Measurements from ENCODE around the gene RAB7A. TPM values are rescaled to one million over a fixed set of nuclear protein-coding genes. Genes with fewer than 3 reads are reported as not detected.
"Not testable (repeated sequence)": the region's sequence is repeated elsewhere in the genome, so short reads cannot be mapped to it uniquely, and the experiment has no call there.

RAB7A gene
- total RNA-seq, 1 experiment from 2014 or later, result 172 TPM

DNA sequence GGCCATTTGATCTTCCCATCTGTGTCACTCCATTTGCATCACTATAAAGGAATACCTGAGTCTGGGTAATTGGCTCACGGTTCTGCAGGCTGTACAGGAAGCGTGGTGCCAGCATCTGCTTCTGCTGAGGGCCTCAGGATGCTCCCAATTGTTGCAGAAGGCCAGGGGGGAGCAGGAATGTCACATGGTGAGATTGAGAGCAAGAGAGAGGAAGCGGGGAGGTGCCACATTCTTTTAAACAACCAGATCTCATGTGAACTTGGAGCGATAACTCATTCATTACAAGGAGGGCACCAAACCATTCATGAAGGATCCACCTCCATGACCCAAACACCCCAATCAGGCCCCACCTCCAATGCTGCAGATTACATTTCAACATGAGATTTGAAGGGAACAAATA is 13.1 kb upstream of the RAB7A start:
- ChIA-PET POLR2A (no interaction called here), CTCF (no interaction called here)
- no peak overlapping the region for H3K4me3 Mint-ChIP-seq (ENCODE audit: unreplicated experiment)
- DNase-seq (ENCODE audit: unreplicated experiment), result no peak
- no peak overlapping the region for H3K27ac Mint-ChIP-seq (ENCODE audit: low read depth, unreplicated experiment)
- H3K36me3 Mint-ChIP-seq (ENCODE audit: insufficient read depth, unreplicated experiment), result peaks cover 4% of the 10 kb centered on the region
- H3K27me3 Mint-ChIP-seq (ENCODE audit: insufficient read depth, unreplicated experiment), result no peaks in the 10 kb centered on the region
- H3K4me1 Mint-ChIP-seq (ENCODE audit: insufficient read depth, unreplicated experiment), result no peaks in the 10 kb centered on the region
- no peaks in the 10 kb centered on the region for H3K9me3 Mint-ChIP-seq (ENCODE audit: unreplicated experiment)
- intact Hi-C loops (cut with micrococcal nuclease), result no loop called here
- BruUV-seq (replicated peaks), result no TSS peak
- TF ChIP-seq, protein P1, sequence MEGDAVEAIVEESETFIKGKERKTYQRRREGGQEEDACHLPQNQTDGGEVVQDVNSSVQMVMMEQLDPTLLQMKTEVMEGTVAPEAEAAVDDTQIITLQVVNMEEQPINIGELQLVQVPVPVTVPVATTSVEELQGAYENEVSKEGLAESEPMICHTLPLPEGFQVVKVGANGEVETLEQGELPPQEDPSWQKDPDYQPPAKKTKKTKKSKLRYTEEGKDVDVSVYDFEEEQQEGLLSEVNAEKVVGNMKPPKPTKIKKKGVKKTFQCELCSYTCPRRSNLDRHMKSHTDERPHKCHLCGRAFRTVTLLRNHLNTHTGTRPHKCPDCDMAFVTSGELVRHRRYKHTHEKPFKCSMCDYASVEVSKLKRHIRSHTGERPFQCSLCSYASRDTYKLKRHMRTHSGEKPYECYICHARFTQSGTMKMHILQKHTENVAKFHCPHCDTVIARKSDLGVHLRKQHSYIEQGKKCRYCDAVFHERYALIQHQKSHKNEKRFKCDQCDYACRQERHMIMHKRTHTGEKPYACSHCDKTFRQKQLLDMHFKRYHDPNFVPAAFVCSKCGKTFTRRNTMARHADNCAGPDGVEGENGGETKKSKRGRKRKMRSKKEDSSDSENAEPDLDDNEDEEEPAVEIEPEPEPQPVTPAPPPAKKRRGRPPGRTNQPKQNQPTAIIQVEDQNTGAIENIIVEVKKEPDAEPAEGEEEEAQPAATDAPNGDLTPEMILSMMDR (IDR thresholded peaks at IDR 0.05; ENCODE audit: unreplicated experiment), result no peak

DNA sequence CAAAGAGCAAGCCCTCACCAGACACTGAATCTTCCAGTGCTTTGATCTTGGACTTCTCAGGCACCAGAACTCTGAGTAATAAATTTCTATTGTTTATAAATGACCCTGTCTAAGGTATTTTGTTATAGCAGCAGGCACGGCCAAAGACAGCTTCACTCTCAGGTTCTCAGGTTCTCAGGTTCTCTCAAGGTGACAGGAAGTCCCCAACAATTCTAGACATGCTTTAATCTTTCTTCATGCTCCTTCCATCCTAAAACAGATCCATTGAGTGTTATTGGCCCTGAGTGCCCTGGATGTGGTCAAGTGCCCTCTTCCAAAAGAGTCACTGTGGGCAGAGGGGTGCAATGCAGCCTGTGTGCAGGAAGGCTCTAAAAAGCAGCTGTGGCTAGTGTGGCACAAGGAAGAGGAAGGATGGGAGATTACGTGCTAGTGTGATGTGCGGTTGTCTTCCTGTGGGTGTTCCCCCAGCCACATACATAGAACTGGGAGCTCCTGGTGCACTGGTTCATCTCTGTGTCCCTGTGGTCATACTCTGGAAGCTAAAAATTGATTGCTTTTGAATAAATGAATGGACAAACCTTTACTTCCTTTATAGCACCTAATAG is 11.0 kb upstream of the RAB7A start:
- no peaks in the 10 kb centered on the region for H3K4me1 Mint-ChIP-seq (ENCODE audit: insufficient read depth, unreplicated experiment)

DNA sequence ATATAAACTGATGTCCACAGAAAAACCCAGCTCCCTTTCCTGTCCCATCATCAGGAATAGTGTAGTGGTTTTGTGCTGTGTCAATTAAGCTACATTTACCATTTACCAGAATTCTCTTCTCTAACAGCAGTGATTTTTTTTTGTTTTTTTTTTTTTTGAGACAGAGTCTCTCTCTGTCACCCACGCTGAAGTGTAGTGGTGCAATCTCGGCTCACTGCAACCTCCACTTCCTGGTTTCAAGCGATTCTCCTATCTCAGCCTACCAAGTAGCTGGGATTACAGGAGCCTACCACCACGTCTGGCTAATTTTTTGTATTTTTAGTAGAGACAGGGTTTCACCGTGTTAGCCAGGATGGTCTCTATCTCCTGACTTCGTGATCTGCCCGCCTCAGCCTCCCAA is 7.1 kb upstream of the RAB7A start:
- H3K27ac Mint-ChIP-seq (ENCODE audit: low read depth, unreplicated experiment); DNase-seq (ENCODE audit: unreplicated experiment); H3K4me3 Mint-ChIP-seq (ENCODE audit: unreplicated experiment); CTCF ChIA-PET; H3K27me3 Mint-ChIP-seq (ENCODE audit: insufficient read depth, unreplicated experiment); BruUV-seq (replicated peaks); H3K9me3 Mint-ChIP-seq (ENCODE audit: unreplicated experiment); H3K4me1 Mint-ChIP-seq (ENCODE audit: insufficient read depth, unreplicated experiment); intact Hi-C loops (cut with micrococcal nuclease); H3K36me3 Mint-ChIP-seq (ENCODE audit: insufficient read depth, unreplicated experiment): not testable (repeated sequence)
- POLR2A ChIA-PET, result interaction anchor here (0.7 to 1.0 kb wide), 3 partner anchors 15 to 38 kb away, joined by 4 read pairs; no protein-coding TSS in a partner anchor

More for the DNA sequence above, 11.0 kb upstream of the RAB7A start:
- Mint-ChIP-seq H3K9me3 (ENCODE audit: unreplicated experiment) (no peaks in the 10 kb centered on the region), H3K36me3 (ENCODE audit: insufficient read depth, unreplicated experiment) (peaks cover 4% of the 10 kb centered on the region), H3K27ac (ENCODE audit: low read depth, unreplicated experiment) (no peak overlapping the region), H3K27me3 (ENCODE audit: insufficient read depth, unreplicated experiment) (no peaks in the 10 kb centered on the region), H3K4me3 (ENCODE audit: unreplicated experiment) (no peak overlapping the region)
- intact Hi-C loops (cut with micrococcal nuclease), result no loop called here
- ChIA-PET CTCF (interaction anchor here (1.2 kb wide), 1 partner anchor 34 kb away, joined by 3 read pairs; no protein-coding TSS in a partner anchor), POLR2A (no interaction called here)
- TF ChIP-seq, protein P1 (IDR thresholded peaks at IDR 0.05; ENCODE audit: unreplicated experiment), result no peak
- DNase-seq (ENCODE audit: unreplicated experiment), result no peak
- BruUV-seq (replicated peaks), result no TSS peak

DNA sequence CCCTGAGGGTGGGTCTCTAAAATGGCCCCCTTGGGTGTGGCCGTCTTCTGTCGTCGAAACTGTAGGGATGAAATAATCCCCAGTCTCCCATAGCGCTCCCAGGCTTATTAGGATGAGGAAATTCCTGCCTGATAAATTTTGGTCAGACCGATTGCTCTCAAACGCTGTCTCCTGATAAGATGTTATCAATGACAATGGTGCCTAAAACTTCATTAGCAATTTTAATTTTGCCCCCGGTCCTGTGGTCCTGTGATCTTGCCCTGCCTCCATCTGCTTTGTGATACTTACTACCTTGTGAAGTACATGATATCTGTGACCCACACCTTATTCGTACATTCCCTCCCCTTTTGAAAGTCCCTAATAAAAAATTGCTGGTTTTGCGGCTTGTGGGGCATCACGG is 5.1 kb upstream of the RAB7A start:
- H3K9me3 Mint-ChIP-seq (ENCODE audit: unreplicated experiment), result no peaks in the 10 kb centered on the region
- CTCF ChIA-PET, result no interaction called here
- POLR2A ChIA-PET, result no interaction called here

More for the DNA sequence above, 5.1 kb upstream of the RAB7A start:
- no peak overlapping the region for H3K4me3 Mint-ChIP-seq (ENCODE audit: unreplicated experiment)
- peaks cover 7% of the 10 kb centered on the region for H3K4me1 Mint-ChIP-seq (ENCODE audit: insufficient read depth, unreplicated experiment)
- no TSS peak for BruUV-seq (replicated peaks)
- H3K36me3 Mint-ChIP-seq (ENCODE audit: insufficient read depth, unreplicated experiment), result no peaks in the 10 kb centered on the region
- H3K27ac Mint-ChIP-seq (ENCODE audit: low read depth, unreplicated experiment), result no peak overlapping the region
- DNase-seq (ENCODE audit: unreplicated experiment), result no peak
- TF ChIP-seq, protein P1 (IDR thresholded peaks at IDR 0.05; ENCODE audit: unreplicated experiment), result no peak
- H3K27me3 Mint-ChIP-seq (ENCODE audit: insufficient read depth, unreplicated experiment), result no peaks in the 10 kb centered on the region
- intact Hi-C loops (cut with micrococcal nuclease), result no loop called here
